MM.1S (cell line): Measurements from ENCODE around the gene NDUFS3.
"Not testable (repeated sequence)": the region's sequence is repeated elsewhere in the genome, so short reads cannot be mapped to it uniquely, and the experiment has no call there.

Experiments used
- DNase-seq: peaks from one replicate; pipeline ENCODE4 v3.0.0-alpha.2; 2015
- H2AFZ ChIP-seq: fragments of 300-600 bp; sonication (generic); 2 replicates; pipeline ENCODE4 v1.6.0; 2016; ENCODE audit warnings: antibody characterized with exemption, low read length
- H3F3A ChIP-seq: fragments of 300-600 bp; sonication (generic); 2 replicates; pipeline ENCODE4 v1.6.1; 2016; ENCODE audit warnings: mild to moderate bottlenecking, antibody characterized with exemption, low read length, moderate library complexity, mixed read lengths; ENCODE audit not compliant: insufficient read depth
- H3K27ac ChIP-seq: fragments of 300-600 bp; sonication (generic); 2 replicates; pipeline ENCODE4 v1.5.1; 2016; ENCODE audit warnings: mild to moderate bottlenecking, low read length
- H3K27me3 ChIP-seq: fragments of 300-600 bp; sonication (generic); replicated peaks from 2 replicates; pipeline ENCODE4 v1.6.0; 2016; ENCODE audit warnings: low read length; ENCODE audit not compliant: insufficient read depth
- H3K36me3 ChIP-seq: fragments of 300-600 bp; sonication (generic); replicated peaks from 2 replicates; pipeline ENCODE4 v1.6.1; 2016; ENCODE audit warnings: mild to moderate bottlenecking, low read length, mixed read lengths; ENCODE audit not compliant: insufficient read depth
- H3K4me1 ChIP-seq: fragments of 300-600 bp; sonication (generic); 2 replicates; pipeline ENCODE4 v1.6.1; 2016; ENCODE audit warnings: low read length, mixed read lengths
- H3K4me2 ChIP-seq: fragments of 300-600 bp; sonication (generic); 2 replicates; pipeline ENCODE4 v1.6.0; 2016; ENCODE audit warnings: low read depth, low read length
- H3K4me3 ChIP-seq: fragments of 300-600 bp; sonication (generic); 2 replicates; pipeline ENCODE4 v1.5.1; 2016; ENCODE audit warnings: low read length, mixed read lengths
- H3K79me2 ChIP-seq: fragments of 300-600 bp; sonication (generic); 2 replicates; pipeline ENCODE4 v1.6.1; 2016; ENCODE audit warnings: mixed run types, low read length, mixed read lengths
- H3K9ac ChIP-seq: fragments of 300-600 bp; sonication (generic); 2 replicates; pipeline ENCODE4 v1.6.1; 2016; ENCODE audit warnings: low read length, mixed read lengths
- H3K9me2 ChIP-seq: fragments of 300-600 bp; sonication (generic); replicated peaks from 2 replicates; pipeline ENCODE4 v1.6.1; 2016; ENCODE audit warnings: mild to moderate bottlenecking, low read length, mixed read lengths; ENCODE audit not compliant: insufficient read depth
- H3K9me3 ChIP-seq: fragments of 300-600 bp; sonication (generic); replicated peaks from 2 replicates; pipeline ENCODE4 v1.6.1; 2016; ENCODE audit warnings: mild to moderate bottlenecking, low read length, mixed read lengths; ENCODE audit not compliant: insufficient read depth
- H4K20me1 ChIP-seq: fragments of 300-600 bp; sonication (generic); 2 replicates; pipeline ENCODE4 v1.6.1; 2016; ENCODE audit warnings: mild to moderate bottlenecking, low read length, moderate library complexity, mixed read lengths; ENCODE audit not compliant: insufficient read depth
- CTCF ChIP-seq: fragments of 300-600 bp; sonication (generic); IDR thresholded peaks from 2 replicates; pipeline ENCODE4 v1.5.1; 2016; ENCODE audit warnings: antibody characterized with exemption, low read length, mixed read lengths
- EZH2 ChIP-seq: fragments of 300-600 bp; sonication (generic); optimal IDR thresholded peaks from 2 replicates; pipeline ENCODE3; 2017; ENCODE audit warnings: low read depth, mild to moderate bottlenecking, antibody characterized with exemption, low read length, mixed read lengths
- EZH2phosphoT487 ChIP-seq: fragments of 300-600 bp; sonication (generic); IDR thresholded peaks from 2 replicates; pipeline ENCODE4 v1.6.1; 2018; ENCODE audit warnings: antibody characterized with exemption, low read length

Gene NDUFS3

GRCh38 chr11:47552566-47553405 lies 26.1 kb upstream of the NDUFS3 start, which contains the start of gene CELF1:
CELF1 (minus strand) TSS chr11:47553132; CDS start chr11:47499523, 53,609 bp downstream.
- Histone ChIP-seq H3K27me3 (no peaks in the 10 kb centered on the region), H3K4me3 (peak within 1 kb of the TSS; percentile 79), H3F3A (peaks cover 7% of the 10 kb centered on the region), H3K36me3 (no peaks in the 10 kb centered on the region), H3K9me2 (no peaks in the 10 kb centered on the region), H3K9me3 (no peaks in the 10 kb centered on the region), H3K79me2 (peaks cover 52% of the 10 kb centered on the region), H2AFZ (peak within 1 kb of the TSS; percentile 87), H3K4me1 (peaks cover 13% of the 10 kb centered on the region), H3K4me2 (peak within 1 kb of the TSS; percentile 87), H4K20me1 (peaks cover 14% of the 10 kb centered on the region), H3K9ac (peak within 1 kb of the TSS; percentile 72), H3K27ac (peak within 1 kb of the TSS; percentile 53; the same call in 1 of the 2 replicates)
- TF ChIP-seq CTCF (peak; percentile 83), EZH2 (no peak), EZH2phosphoT487 (no peak)
- peak; percentile 93 for DNase-seq

- Histone ChIP-seq H3K9me2 (no peaks in the 10 kb centered on the region), H3K36me3 (no peaks in the 10 kb centered on the region), H3K27me3 (no peaks in the 10 kb centered on the region), H3K27ac (no peak overlapping the region), H3K4me1 (peaks cover 13% of the 10 kb centered on the region), H3K4me2 (peak overlapping the region; percentile 87), H3K79me2 (peaks cover 46% of the 10 kb centered on the region), H2AFZ (peak overlapping the region; percentile 87), H3K4me3 (peak overlapping the region; percentile 63), H3F3A (peaks cover 7% of the 10 kb centered on the region), H4K20me1 (peaks cover 14% of the 10 kb centered on the region), H3K9me3 (no peaks in the 10 kb centered on the region), H3K9ac (peak overlapping the region; percentile 34; the same call in 1 of the 2 replicates)
- TF ChIP-seq EZH2phosphoT487 (no peak), EZH2 (no peak), CTCF (no peak)
- no peak for DNase-seq
These were observed 25.5 kb upstream of the NDUFS3 start for GRCh38 chr11:47553406-47553743.

DNA sequence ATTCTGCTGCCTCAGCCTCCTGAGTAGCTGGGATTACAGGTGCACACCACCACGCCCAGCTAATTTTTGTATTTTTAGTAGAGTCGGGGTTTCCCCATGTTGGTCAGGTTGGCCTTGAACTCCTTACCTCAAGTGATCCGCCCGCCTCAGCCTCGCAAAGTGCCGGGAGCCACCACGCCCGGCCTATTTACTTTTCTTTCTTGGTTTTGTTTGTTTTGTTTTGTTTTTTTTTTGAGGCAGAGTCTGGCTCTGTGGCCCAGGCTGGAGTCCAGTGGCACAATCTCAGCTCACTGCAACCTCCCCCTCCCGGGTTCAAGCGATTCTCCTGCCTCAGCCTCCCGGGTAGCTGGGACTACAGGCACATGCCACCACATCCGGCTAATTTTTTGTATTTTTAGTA lies 21.9 kb upstream of the NDUFS3 start:
- H3K9ac ChIP-seq, H3K79me2 ChIP-seq, H3K36me3 ChIP-seq, H3K4me3 ChIP-seq, DNase-seq, H2AFZ ChIP-seq, H3K27ac ChIP-seq, H3K4me2 ChIP-seq, H3K4me1 ChIP-seq, H3K27me3 ChIP-seq, H3F3A ChIP-seq, H4K20me1 ChIP-seq, H3K9me3 ChIP-seq, H3K9me2 ChIP-seq: not testable (repeated sequence)

- Histone ChIP-seq H3K79me2 (no peaks in the 10 kb centered on the region), H3K9ac (no peak overlapping the region), H3K27ac (no peak overlapping the region), H3F3A (no peaks in the 10 kb centered on the region), H3K27me3 (no peaks in the 10 kb centered on the region), H3K4me1 (no peaks in the 10 kb centered on the region), H3K9me2 (no peaks in the 10 kb centered on the region), H3K9me3 (no peaks in the 10 kb centered on the region), H2AFZ (no peak overlapping the region), H3K4me3 (no peak overlapping the region), H4K20me1 (no peaks in the 10 kb centered on the region), H3K4me2 (no peak overlapping the region), H3K36me3 (no peaks in the 10 kb centered on the region)
- no peak for DNase-seq
- TF ChIP-seq CTCF (no peak), EZH2phosphoT487 (no peak), EZH2 (no peak)
These were observed 20.2 kb upstream of the NDUFS3 start for GRCh38 chr11:47558695-47559094.
